Activated CD4-positive, alpha-beta T cell treated with anti-CD3 and anti-CD28 coated beads, Interleukin-2, amount 50 U/mL, for 16 hours (primary cell): ENCODE measurements around the gene SLFN12L.
A peak's percentile ranks its signal among the peaks of the same experiment; 100 is the strongest.
"Not testable (repeated sequence)": the region's sequence is repeated elsewhere in the genome, so short reads cannot be mapped to it uniquely, and the experiment has no call there.

Experiments used
- DNase-seq: peaks from one replicate; pipeline ENCODE4 v3.0.0-alpha.2; 2020

The SLFN12L gene

GRCh38 chr17:35537601-35538141, at the start of gene SLFN12L:
Gene SLFN12L, minus strand, starts transcription at chr17:35537678. Its CDS starts 15,314 bp downstream, at chr17:35522364.
- peak; percentile 93 for DNase-seq

GRCh38 chr17:35586569-35587073, 49.1 kb upstream of the SLFN12L start:
- no peak for DNase-seq

- no peak for DNase-seq
These were observed 46.6 kb upstream of the SLFN12L start for GRCh38 chr17:35584061-35584460.

- DNase-seq: peak; percentile 14
These were observed 41.5 kb upstream of the SLFN12L start for GRCh38 chr17:35578929-35579432.

GRCh38 chr17:35578197-35578928, 40.9 kb upstream of the SLFN12L start, which contains the start of gene PEX12:
Gene PEX12, minus strand, starts transcription at chr17:35578571. Its CDS starts 550 bp downstream, at chr17:35578021.
- peak; percentile 94 for DNase-seq

GRCh38 chr17:35577830-35578196, 40.3 kb upstream of the SLFN12L start:
- DNase-seq: peak; percentile 12

- DNase-seq: no peak
These were observed 38.3 kb upstream of the SLFN12L start for GRCh38 chr17:35575759-35576158.

GRCh38 chr17:35569405-35569804, 31.9 kb upstream of the SLFN12L start:
- no peak for DNase-seq

- peak; percentile 58 for DNase-seq
These were observed 31.1 kb upstream of the SLFN12L start for GRCh38 chr17:35568561-35568960.

GRCh38 chr17:35566968-35567367, 29.5 kb upstream of the SLFN12L start:
- no peak for DNase-seq

GRCh38 chr17:35563181-35563580, 25.7 kb upstream of the SLFN12L start:
- not testable (repeated sequence) for DNase-seq

- DNase-seq: no peak
These were observed 23.2 kb upstream of the SLFN12L start, which contains the start of gene SLFN14 for GRCh38 chr17:35560703-35561102. Gene SLFN14, minus strand, starts transcription at chr17:35560819. Its CDS starts 2,757 bp downstream, at chr17:35558062.

GRCh38 chr17:35559495-35560210, 22.2 kb upstream of the SLFN12L start:
- DNase-seq: no peak

- DNase-seq: no peak
These were observed 19.9 kb upstream of the SLFN12L start for GRCh38 chr17:35557353-35557752.

GRCh38 chr17:35555691-35556090, 18.2 kb upstream of the SLFN12L start:
- no peak for DNase-seq

- DNase-seq: no peak
These were observed 17.2 kb upstream of the SLFN12L start for GRCh38 chr17:35554668-35555067.

- no peak for DNase-seq
These were observed 15.8 kb upstream of the SLFN12L start for GRCh38 chr17:35553310-35553709.

- DNase-seq: no peak
These were observed 11.5 kb upstream of the SLFN12L start for GRCh38 chr17:35548978-35549377.

GRCh38 chr17:35548208-35548810, 10.8 kb upstream of the SLFN12L start:
- DNase-seq: no peak

GRCh38 chr17:35546487-35546886, 9.0 kb upstream of the SLFN12L start:
- no peak for DNase-seq

GRCh38 chr17:35545150-35545549, 7.7 kb upstream of the SLFN12L start:
- no peak for DNase-seq

- no peak for DNase-seq
These were observed 6.4 kb upstream of the SLFN12L start for GRCh38 chr17:35543856-35544255.

GRCh38 chr17:35542990-35543389, 5.5 kb upstream of the SLFN12L start:
- no peak for DNase-seq
